MM.1S (cell line): ENCODE data around the gene DNER.

Source experiments
- DNase-seq: peaks from one replicate; pipeline ENCODE4 v3.0.0-alpha.2; 2015
- H2AFZ ChIP-seq: fragments of 300-600 bp; sonication (generic); 2 replicates; pipeline ENCODE4 v1.6.0; 2016; ENCODE audit warnings: antibody characterized with exemption, low read length
- H3F3A ChIP-seq: fragments of 300-600 bp; sonication (generic); 2 replicates; pipeline ENCODE4 v1.6.1; 2016; ENCODE audit warnings: mild to moderate bottlenecking, antibody characterized with exemption, low read length, moderate library complexity, mixed read lengths; ENCODE audit not compliant: insufficient read depth
- H3K27ac ChIP-seq: fragments of 300-600 bp; sonication (generic); 2 replicates; pipeline ENCODE4 v1.5.1; 2016; ENCODE audit warnings: mild to moderate bottlenecking, low read length
- H3K27me3 ChIP-seq: fragments of 300-600 bp; sonication (generic); replicated peaks from 2 replicates; pipeline ENCODE4 v1.6.0; 2016; ENCODE audit warnings: low read length; ENCODE audit not compliant: insufficient read depth
- H3K36me3 ChIP-seq: fragments of 300-600 bp; sonication (generic); replicated peaks from 2 replicates; pipeline ENCODE4 v1.6.1; 2016; ENCODE audit warnings: mild to moderate bottlenecking, low read length, mixed read lengths; ENCODE audit not compliant: insufficient read depth
- H3K4me1 ChIP-seq: fragments of 300-600 bp; sonication (generic); 2 replicates; pipeline ENCODE4 v1.6.1; 2016; ENCODE audit warnings: low read length, mixed read lengths
- H3K4me2 ChIP-seq: fragments of 300-600 bp; sonication (generic); 2 replicates; pipeline ENCODE4 v1.6.0; 2016; ENCODE audit warnings: low read depth, low read length
- H3K4me3 ChIP-seq: fragments of 300-600 bp; sonication (generic); 2 replicates; pipeline ENCODE4 v1.5.1; 2016; ENCODE audit warnings: low read length, mixed read lengths
- H3K79me2 ChIP-seq: fragments of 300-600 bp; sonication (generic); 2 replicates; pipeline ENCODE4 v1.6.1; 2016; ENCODE audit warnings: mixed run types, low read length, mixed read lengths
- H3K9ac ChIP-seq: fragments of 300-600 bp; sonication (generic); 2 replicates; pipeline ENCODE4 v1.6.1; 2016; ENCODE audit warnings: low read length, mixed read lengths
- H3K9me2 ChIP-seq: fragments of 300-600 bp; sonication (generic); replicated peaks from 2 replicates; pipeline ENCODE4 v1.6.1; 2016; ENCODE audit warnings: mild to moderate bottlenecking, low read length, mixed read lengths; ENCODE audit not compliant: insufficient read depth
- H3K9me3 ChIP-seq: fragments of 300-600 bp; sonication (generic); replicated peaks from 2 replicates; pipeline ENCODE4 v1.6.1; 2016; ENCODE audit warnings: mild to moderate bottlenecking, low read length, mixed read lengths; ENCODE audit not compliant: insufficient read depth
- H4K20me1 ChIP-seq: fragments of 300-600 bp; sonication (generic); 2 replicates; pipeline ENCODE4 v1.6.1; 2016; ENCODE audit warnings: mild to moderate bottlenecking, low read length, moderate library complexity, mixed read lengths; ENCODE audit not compliant: insufficient read depth
- CTCF ChIP-seq: fragments of 300-600 bp; sonication (generic); IDR thresholded peaks from 2 replicates; pipeline ENCODE4 v1.5.1; 2016; ENCODE audit warnings: antibody characterized with exemption, low read length, mixed read lengths
- EZH2 ChIP-seq: fragments of 300-600 bp; sonication (generic); optimal IDR thresholded peaks from 2 replicates; pipeline ENCODE3; 2017; ENCODE audit warnings: low read depth, mild to moderate bottlenecking, antibody characterized with exemption, low read length, mixed read lengths
- EZH2phosphoT487 ChIP-seq: fragments of 300-600 bp; sonication (generic); IDR thresholded peaks from 2 replicates; pipeline ENCODE4 v1.6.1; 2018; ENCODE audit warnings: antibody characterized with exemption, low read length

The DNER gene

GRCh38 chr2:229474125-229474524 is 240.2 kb downstream of the DNER start:
- Histone ChIP-seq H3K36me3 (no peaks in the 10 kb centered on the region), H4K20me1 (no peaks in the 10 kb centered on the region), H3K27me3 (no peaks in the 10 kb centered on the region), H3K9ac (no peak overlapping the region), H3K4me1 (no peaks in the 10 kb centered on the region), H3K9me2 (no peaks in the 10 kb centered on the region), H3K4me2 (no peak overlapping the region), H3K4me3 (no peak overlapping the region), H3F3A (no peaks in the 10 kb centered on the region), H3K9me3 (no peaks in the 10 kb centered on the region), H3K79me2 (no peaks in the 10 kb centered on the region), H3K27ac (no peak overlapping the region), H2AFZ (no peak overlapping the region)
- no peak for DNase-seq
- TF ChIP-seq EZH2 (no peak), EZH2phosphoT487 (no peak), CTCF (no peak)

- no peaks in the 10 kb centered on the region for H3K79me2 ChIP-seq
- H2AFZ ChIP-seq: no peak overlapping the region
- H3K9me2 ChIP-seq: no peaks in the 10 kb centered on the region
- DNase-seq: no peak
- H3F3A ChIP-seq: no peaks in the 10 kb centered on the region
- no peaks in the 10 kb centered on the region for H3K27me3 ChIP-seq
- H4K20me1 ChIP-seq: no peaks in the 10 kb centered on the region
- no peak overlapping the region for H3K4me3 ChIP-seq
- H3K36me3 ChIP-seq: no peaks in the 10 kb centered on the region
- H3K9ac ChIP-seq: no peak overlapping the region
- H3K27ac ChIP-seq: no peak overlapping the region
- no peaks in the 10 kb centered on the region for H3K9me3 ChIP-seq
- no peak overlapping the region for H3K4me2 ChIP-seq
- no peak for TF ChIP-seq EZH2
- TF ChIP-seq EZH2phosphoT487: no peak
- TF ChIP-seq CTCF: no peak
- H3K4me1 ChIP-seq: no peaks in the 10 kb centered on the region
These were observed 243.6 kb downstream of the DNER start for GRCh38 chr2:229470781-229471180.

GRCh38 chr2:229467783-229468182 is 246.6 kb downstream of the DNER start:
- Histone ChIP-seq H3K79me2 (no peaks in the 10 kb centered on the region), H3K4me1 (no peaks in the 10 kb centered on the region), H3K4me2 (no peak overlapping the region), H3K36me3 (no peaks in the 10 kb centered on the region), H3K9me3 (no peaks in the 10 kb centered on the region), H2AFZ (no peak overlapping the region), H4K20me1 (no peaks in the 10 kb centered on the region), H3K27me3 (no peaks in the 10 kb centered on the region), H3K4me3 (no peak overlapping the region), H3F3A (no peaks in the 10 kb centered on the region), H3K9me2 (no peaks in the 10 kb centered on the region), H3K27ac (no peak overlapping the region), H3K9ac (no peak overlapping the region)
- no peak for DNase-seq
- TF ChIP-seq CTCF: no peak
- TF ChIP-seq EZH2: no peak
- no peak for TF ChIP-seq EZH2phosphoT487

- Histone ChIP-seq H3K4me1 (no peaks in the 10 kb centered on the region), H3K9me2 (no peaks in the 10 kb centered on the region), H3K36me3 (no peaks in the 10 kb centered on the region), H3F3A (no peaks in the 10 kb centered on the region), H3K9ac (no peak overlapping the region), H3K79me2 (no peaks in the 10 kb centered on the region), H3K27ac (no peak overlapping the region), H3K9me3 (no peaks in the 10 kb centered on the region), H4K20me1 (no peaks in the 10 kb centered on the region), H2AFZ (no peak overlapping the region), H3K4me2 (no peak overlapping the region), H3K27me3 (no peaks in the 10 kb centered on the region), H3K4me3 (no peak overlapping the region)
- DNase-seq: no peak
- no peak for TF ChIP-seq EZH2phosphoT487
- TF ChIP-seq EZH2: no peak
- no peak for TF ChIP-seq CTCF
These were observed 250.5 kb downstream of the DNER start for GRCh38 chr2:229463841-229464346.
